Activated naive CD8-positive, alpha-beta T cell treated with anti-CD3 and anti-CD28 coated beads for 36 hours (primary cell): Measurements from ENCODE around the gene ZNF211. TPM values are rescaled to one million over a fixed set of nuclear protein-coding genes. Genes with fewer than 3 reads are reported as not detected.
A peak's percentile ranks its signal among the peaks of the same experiment; 100 is the strongest.

Source experiments
- DNase-seq: peaks from one replicate; pipeline ENCODE4 v3.0.0; 2021
- H3K27ac Mint-ChIP-seq: one replicate; pipeline ENCODE4 v1.8.0; 2022; ENCODE audit warnings: mild to moderate bottlenecking, moderate library complexity, mixed read lengths
- H3K27me3 Mint-ChIP-seq: one replicate; pipeline ENCODE4 v1.8.0; 2022; ENCODE audit warnings: mild to moderate bottlenecking, mixed read lengths
- H3K36me3 Mint-ChIP-seq: one replicate; pipeline ENCODE4 v1.8.0; 2021; ENCODE audit warnings: mild to moderate bottlenecking, mixed read lengths
- H3K4me1 Mint-ChIP-seq: one replicate; pipeline ENCODE4 v1.8.0; 2021; ENCODE audit warnings: mixed read lengths
- H3K4me3 Mint-ChIP-seq: one replicate; pipeline ENCODE4 v1.8.0; 2022; ENCODE audit warnings: mild to moderate bottlenecking, moderate library complexity, mixed read lengths
- H3K9me3 Mint-ChIP-seq: one replicate; pipeline ENCODE4 v1.8.0; 2022; ENCODE audit warnings: mixed read lengths
- total RNA-seq, 2 experiments: library from RNA; stranded (reverse); gene quantifications; one replicate each; pipeline ENCODE4 v1.2.3, GENCODE V29; 2021

The ZNF211 gene
- total RNA-seq, 2 experiments from 2014 or later, result 6.9 to 7.9 TPM

DNA sequence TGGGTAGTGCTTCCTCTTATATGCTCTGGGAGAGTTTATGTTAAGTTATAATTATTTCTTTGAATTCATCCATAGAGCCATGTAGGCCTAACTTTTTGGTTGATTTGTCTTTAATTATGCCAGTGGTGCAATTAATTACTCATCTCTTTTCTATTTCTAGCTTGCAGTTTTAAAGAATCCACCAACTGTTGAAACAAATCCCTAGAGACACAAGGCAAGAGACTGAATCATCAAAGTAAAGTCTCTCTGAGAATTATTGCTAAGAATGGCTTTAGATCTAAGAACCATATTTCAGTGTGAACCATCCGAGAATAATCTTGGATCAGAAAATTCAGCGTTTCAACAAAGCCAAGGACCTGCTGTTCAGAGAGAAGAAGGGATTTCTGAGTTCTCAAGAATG, 42.9 kb downstream of the ZNF211 start:
- H3K9me3 Mint-ChIP-seq, result peaks cover 4% of the 10 kb centered on the region
- H3K36me3 Mint-ChIP-seq, result no peaks in the 10 kb centered on the region

DNA sequence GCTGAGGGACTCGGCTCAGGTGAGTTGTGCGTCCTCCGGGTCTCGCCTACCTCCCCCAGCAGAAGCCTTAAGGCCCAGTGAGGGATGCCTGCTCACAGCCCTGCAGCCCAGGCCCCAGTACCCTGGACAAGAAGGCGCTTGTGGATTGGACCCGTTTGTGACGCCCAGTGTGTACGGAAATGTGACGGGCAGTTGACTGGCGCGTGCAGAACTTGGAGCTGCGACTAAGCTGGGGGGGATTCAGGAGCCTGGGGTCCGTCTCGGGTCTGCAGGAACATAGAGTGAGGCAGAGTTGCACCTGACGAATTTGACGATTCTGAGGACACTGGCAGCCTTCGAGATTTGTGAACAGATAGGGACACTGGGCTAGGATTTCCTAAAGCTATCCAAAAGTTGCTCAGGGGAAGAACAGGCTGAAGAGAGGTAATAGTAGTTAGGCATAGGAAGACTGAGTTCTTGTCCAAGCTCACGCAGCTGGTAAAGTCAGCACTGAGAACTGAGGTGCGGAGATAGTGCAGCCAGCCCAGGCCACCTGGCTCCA, 49.3 kb downstream of the ZNF211 start:
- peaks cover 28% of the 10 kb centered on the region for H3K4me1 Mint-ChIP-seq
- H3K27me3 Mint-ChIP-seq, result peaks cover 8% of the 10 kb centered on the region
- DNase-seq, result no peak
- peak overlapping the region; percentile 96 for H3K27ac Mint-ChIP-seq
- H3K9me3 Mint-ChIP-seq, result peaks cover 54% of the 10 kb centered on the region
- peaks cover 57% of the 10 kb centered on the region for H3K36me3 Mint-ChIP-seq
- H3K4me3 Mint-ChIP-seq, result peak overlapping the region; percentile 97

More for the DNA sequence above, 42.9 kb downstream of the ZNF211 start:
- H3K27me3 Mint-ChIP-seq, result peaks cover 21% of the 10 kb centered on the region
- DNase-seq, result no peak
- no peak overlapping the region for H3K4me3 Mint-ChIP-seq
- no peak overlapping the region for H3K27ac Mint-ChIP-seq
- no peaks in the 10 kb centered on the region for H3K4me1 Mint-ChIP-seq

DNA sequence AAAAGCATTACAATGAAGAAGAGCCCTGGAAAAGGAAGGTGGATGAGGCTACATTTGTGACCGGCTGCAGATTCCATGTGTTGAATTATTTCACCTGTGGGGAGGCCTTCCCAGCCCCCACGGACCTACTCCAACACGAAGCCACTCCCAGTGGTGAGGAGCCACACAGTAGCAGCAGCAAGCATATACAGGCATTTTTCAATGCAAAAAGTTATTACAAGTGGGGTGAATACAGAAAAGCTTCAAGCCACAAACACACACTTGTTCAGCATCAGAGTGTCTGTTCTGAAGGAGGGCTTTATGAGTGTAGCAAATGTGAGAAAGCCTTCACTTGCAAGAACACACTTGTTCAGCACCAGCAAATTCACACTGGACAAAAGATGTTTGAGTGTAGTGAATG, 53.8 kb downstream of the ZNF211 start:
- Mint-ChIP-seq H3K4me3 (no peak overlapping the region), H3K27ac (no peak overlapping the region), H3K27me3 (no peaks in the 10 kb centered on the region), H3K36me3 (peaks cover 94% of the 10 kb centered on the region), H3K4me1 (peaks cover 24% of the 10 kb centered on the region), H3K9me3 (peaks cover 77% of the 10 kb centered on the region)
- DNase-seq, result no peak

DNA sequence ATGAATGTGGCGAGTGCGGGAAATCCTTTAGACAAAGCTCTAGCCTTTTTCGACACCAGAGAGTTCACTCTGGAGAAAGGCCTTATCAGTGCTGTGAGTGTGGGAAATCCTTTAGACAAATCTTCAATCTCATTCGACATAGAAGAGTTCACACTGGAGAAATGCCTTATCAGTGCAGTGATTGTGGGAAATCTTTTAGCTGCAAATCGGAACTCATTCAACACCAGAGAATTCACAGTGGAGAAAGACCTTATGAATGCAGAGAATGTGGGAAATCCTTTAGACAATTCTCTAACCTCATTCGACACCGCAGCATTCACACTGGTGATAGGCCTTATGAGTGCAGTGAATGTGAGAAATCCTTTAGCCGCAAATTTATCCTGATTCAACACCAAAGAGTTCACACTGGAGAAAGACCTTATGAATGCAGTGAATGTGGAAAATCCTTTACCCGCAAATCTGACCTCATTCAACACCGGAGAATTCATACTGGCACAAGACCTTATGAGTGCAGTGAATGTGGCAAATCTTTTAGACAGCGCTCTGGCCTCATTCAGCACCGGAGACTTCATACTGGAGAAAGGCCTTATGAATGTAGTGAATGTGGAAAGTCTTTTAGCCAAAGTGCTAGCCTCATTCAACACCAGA, 54.5 kb downstream of the ZNF211 start:
- Mint-ChIP-seq H3K27me3 (no peaks in the 10 kb centered on the region), H3K4me1 (peaks cover 19% of the 10 kb centered on the region), H3K4me3 (no peak overlapping the region), H3K27ac (no peak overlapping the region), H3K9me3 (peaks cover 72% of the 10 kb centered on the region), H3K36me3 (peaks cover 91% of the 10 kb centered on the region)
- no peak for DNase-seq

DNA sequence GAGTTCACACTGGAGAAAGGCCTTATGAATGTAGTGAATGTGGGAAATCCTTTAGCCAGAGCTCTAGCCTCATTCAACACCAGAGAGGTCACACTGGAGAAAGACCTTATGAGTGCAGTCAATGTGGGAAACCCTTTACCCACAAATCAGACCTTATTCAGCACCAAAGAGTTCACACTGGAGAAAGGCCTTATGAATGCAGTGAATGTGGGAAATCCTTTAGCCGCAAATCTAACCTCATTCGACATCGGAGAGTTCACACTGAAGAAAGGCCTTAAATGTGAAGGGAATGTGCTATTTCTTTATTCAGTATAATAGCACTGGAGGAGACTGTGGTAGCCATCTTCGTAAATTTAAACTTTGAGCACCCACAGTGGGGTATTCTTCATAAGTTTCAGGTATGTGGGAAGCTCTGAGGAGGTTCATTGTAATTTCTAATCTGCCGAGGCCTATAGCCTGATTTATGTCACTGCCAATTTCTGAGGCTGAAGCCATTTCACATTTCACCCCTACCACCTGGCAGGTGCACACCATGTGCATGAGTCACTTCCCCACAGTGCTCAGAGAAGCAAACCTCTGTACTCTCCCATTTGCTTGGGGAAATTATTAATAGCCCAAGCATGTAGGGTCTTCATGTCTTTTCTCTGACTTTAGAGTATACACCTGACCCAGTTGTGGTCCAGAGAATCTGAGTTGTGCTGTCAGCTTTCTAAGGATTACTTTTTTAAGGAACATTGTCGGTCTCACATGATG, 55.2 kb downstream of the ZNF211 start:
- Mint-ChIP-seq H3K4me1 (peaks cover 12% of the 10 kb centered on the region), H3K27ac (no peak overlapping the region), H3K27me3 (no peaks in the 10 kb centered on the region), H3K4me3 (no peak overlapping the region), H3K9me3 (peaks cover 68% of the 10 kb centered on the region), H3K36me3 (peaks cover 90% of the 10 kb centered on the region)
- no peak for DNase-seq

DNA sequence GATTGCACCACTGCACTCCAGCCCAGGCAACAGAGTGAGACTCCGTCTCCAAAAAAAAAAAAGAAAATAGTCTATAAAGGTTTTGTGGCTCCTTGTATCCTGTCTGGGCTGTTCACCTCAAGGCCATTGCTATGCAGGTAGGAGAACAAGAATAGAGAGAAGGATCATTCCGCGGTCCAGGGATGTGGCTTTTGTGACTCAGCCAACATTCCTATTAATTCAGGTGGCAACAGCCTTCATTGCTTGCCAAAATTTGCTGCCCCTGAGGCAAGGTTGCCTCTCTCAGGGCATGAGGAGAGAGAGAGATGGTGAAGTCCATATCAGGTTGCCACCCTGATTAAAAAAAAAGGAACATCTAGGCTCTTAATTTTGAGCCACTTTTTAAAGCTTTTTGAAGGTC, 56.8 kb downstream of the ZNF211 start:
- H3K4me3 Mint-ChIP-seq, result no peak overlapping the region
- no peaks in the 10 kb centered on the region for H3K4me1 Mint-ChIP-seq
- no peak overlapping the region for H3K27ac Mint-ChIP-seq
- no peak for DNase-seq
- H3K27me3 Mint-ChIP-seq, result no peaks in the 10 kb centered on the region
- H3K9me3 Mint-ChIP-seq, result peaks cover 61% of the 10 kb centered on the region
- H3K36me3 Mint-ChIP-seq, result peaks cover 90% of the 10 kb centered on the region

Other genes starting within 250 kb of the ZNF211 start
- 10 to 100 TPM; 17.4 to 18.5 TPM for gene ZNF548, start 243.3 kb upstream of the ZNF211 start, total RNA-seq
- gene ZNF17, start 222.0 kb upstream of the ZNF211 start, total RNA-seq, result 10 to 100 TPM; 10.5 to 12.3 TPM
- gene ZNF749, start 197.8 kb upstream of the ZNF211 start, total RNA-seq, result 10 to 100 TPM; 23.6 to 24.8 TPM
- gene VN1R1, start 176.0 kb upstream of the ZNF211 start, total RNA-seq, result under 1 TPM; 0.30 to 0.31 TPM
- gene ZNF772, start 155.6 kb upstream of the ZNF211 start, total RNA-seq, result 1 to 10 TPM; 9.3 to 9.7 TPM
- 1 to 10 TPM; 7.5 to 7.8 TPM for gene ZNF419, start 145.4 kb upstream of the ZNF211 start, total RNA-seq
- gene ZNF773, start 133.2 kb upstream of the ZNF211 start, total RNA-seq, result 1 to 10 TPM; 8.5 to 9.1 TPM
- gene ZNF549, start 105.8 kb upstream of the ZNF211 start, total RNA-seq, result 1 to 10 TPM; 5.6 to 6.1 TPM
- gene ZNF550, start 73.3 kb upstream of the ZNF211 start, total RNA-seq, result 10 to 100 TPM; 10.9 to 11.4 TPM
- 1 to 10 TPM; 5.9 to 7.0 TPM for gene ZNF416, start 54.3 kb upstream of the ZNF211 start, total RNA-seq
- gene ZIK1, start 49.0 kb upstream of the ZNF211 start, total RNA-seq, result 10 to 100 TPM; 13.1 to 14.4 TPM
- gene ZNF530, start 33.3 kb upstream of the ZNF211 start, total RNA-seq, result 10 to 100 TPM; 11.0 to 12.2 TPM
- 10 to 100 TPM; 18.8 to 19.5 TPM for gene ZNF134, start 18.9 kb upstream of the ZNF211 start, total RNA-seq
- gene ZSCAN4, start 35.8 kb downstream of the ZNF211 start, total RNA-seq, result under 1 TPM in 1 of 2 experiments, not detected in 1; 0.14 TPM
- 10 to 100 TPM; 18.2 to 21.4 TPM for gene ZNF551, start 48.8 kb downstream of the ZNF211 start, total RNA-seq
- gene ZNF154, start 76.0 kb downstream of the ZNF211 start, total RNA-seq, result 1 to 10 TPM; 6.3 to 6.7 TPM
- 10 to 100 TPM in 1 of 2 experiments, 1 to 10 TPM in 1; 8.9 to 10.9 TPM for gene ZNF671, start 94.5 kb downstream of the ZNF211 start, total RNA-seq
- gene ZNF776, start 113.6 kb downstream of the ZNF211 start, total RNA-seq, result 10 to 100 TPM; 12.5 to 15.5 TPM
- gene ZNF586, start 136.5 kb downstream of the ZNF211 start, total RNA-seq, result 10 to 100 TPM; 16.1 to 17.9 TPM
- 1 to 10 TPM; 6.6 to 7.7 TPM for gene ZNF552, start 181.7 kb downstream of the ZNF211 start, total RNA-seq
- gene ZNF587B, start 197.1 kb downstream of the ZNF211 start, total RNA-seq, result 10 to 100 TPM; 29.3 to 32.6 TPM
- 10 to 100 TPM; 20.6 to 24.3 TPM for gene ZNF587, start 216.7 kb downstream of the ZNF211 start, total RNA-seq